T-helper 22 cell (primary cell): Measurements from ENCODE around the gene ASF1B.
A peak's percentile ranks its signal among the peaks of the same experiment; 100 is the strongest.

Source experiments
- DNase-seq: peaks from one replicate; pipeline ENCODE4 v3.0.0-alpha.2; 2020; ENCODE audit warnings: low read depth

Gene ASF1B

DNA sequence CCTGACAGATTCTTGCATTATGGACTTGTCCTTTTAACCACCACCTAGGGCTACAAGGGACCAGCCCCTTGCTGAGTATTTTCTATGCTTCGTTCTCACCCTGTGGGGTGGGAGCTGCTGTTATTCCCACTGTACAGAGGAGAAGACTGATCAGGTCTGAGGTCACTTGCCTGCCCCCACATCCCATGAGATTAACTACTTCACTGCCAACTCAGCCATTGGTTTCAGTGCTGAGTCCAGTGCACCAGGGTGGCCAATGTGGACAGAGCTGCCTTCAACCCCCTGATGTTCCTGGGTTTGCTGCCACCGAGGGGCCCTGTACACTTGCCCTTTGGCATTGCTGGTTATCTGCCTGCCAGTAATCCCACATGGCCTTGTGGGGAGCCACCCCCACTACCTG lies 25.7 kb downstream of the ASF1B start:
- no peak for DNase-seq

DNA sequence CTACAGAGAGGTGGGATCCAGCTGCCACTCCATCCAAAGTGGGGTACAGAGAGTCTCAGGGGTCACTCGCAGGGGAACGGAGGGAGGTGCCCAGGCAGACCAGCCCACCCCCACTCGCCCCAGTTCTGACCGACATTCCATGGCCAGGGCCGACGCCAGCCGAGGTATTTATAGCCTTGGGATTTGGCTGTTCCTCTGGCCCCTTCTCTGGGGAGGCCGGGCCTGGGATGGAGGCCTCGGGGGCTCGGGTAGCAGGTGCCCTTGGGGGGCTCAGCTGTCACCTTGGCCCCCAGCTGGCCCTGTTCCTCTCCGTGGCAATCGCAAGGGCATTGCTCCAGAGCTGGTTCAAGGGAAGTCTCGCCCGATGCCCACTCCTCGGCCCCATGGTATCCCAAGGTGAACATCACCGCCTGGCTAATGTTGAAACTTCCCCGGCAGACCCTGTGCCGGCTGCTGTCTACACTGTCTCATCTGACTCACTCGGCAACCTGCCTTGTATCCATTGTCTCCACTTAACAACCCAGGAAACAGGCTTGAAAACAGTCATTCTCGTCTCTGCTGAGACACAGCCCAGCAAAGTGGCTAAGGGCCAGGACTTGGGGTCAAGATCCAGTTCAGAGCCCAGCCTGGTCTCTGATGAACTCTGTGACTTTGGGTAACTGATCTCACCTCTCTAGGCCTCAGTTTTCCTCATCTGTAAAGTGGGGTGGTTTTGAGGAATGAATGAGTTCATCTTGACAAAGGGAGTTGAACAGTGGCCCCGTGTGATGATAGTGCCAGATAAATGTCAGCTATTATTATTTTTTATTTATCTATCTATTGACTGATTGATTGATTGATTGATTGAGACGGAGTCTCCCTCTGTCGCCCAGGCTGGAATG lies 28.6 kb downstream of the ASF1B start:
- DNase-seq = no peak

DNA sequence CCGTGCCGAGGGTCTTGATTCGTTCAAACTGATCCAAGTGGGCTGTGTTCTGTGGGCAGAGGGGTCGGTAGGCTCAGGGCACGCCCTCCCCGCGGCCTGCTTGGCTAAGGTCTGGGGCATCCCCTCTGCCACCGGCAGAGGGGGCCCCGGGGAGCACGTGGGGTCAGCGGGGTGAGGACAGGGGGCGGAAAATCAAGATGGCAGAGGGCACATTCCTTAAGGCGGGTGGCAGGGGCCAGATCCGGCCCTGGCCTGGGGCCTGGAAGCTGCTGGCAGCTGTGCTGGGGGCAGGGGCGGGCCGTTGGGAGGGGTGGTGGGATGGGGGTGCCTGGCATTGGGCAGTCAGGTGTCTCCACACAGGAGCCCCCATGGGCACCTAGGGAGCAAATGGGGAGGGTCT lies 29.5 kb downstream of the ASF1B start:
- DNase-seq = no peak

GRCh38 chr19:14105680-14106079 lies 30.7 kb downstream of the ASF1B start:
- DNase-seq = no peak

GRCh38 chr19:14103310-14103709 lies 33.1 kb downstream of the ASF1B start:
- no peak for DNase-seq

- DNase-seq = no peak
These were observed 33.6 kb downstream of the ASF1B start for GRCh38 chr19:14102756-14103155.

DNA sequence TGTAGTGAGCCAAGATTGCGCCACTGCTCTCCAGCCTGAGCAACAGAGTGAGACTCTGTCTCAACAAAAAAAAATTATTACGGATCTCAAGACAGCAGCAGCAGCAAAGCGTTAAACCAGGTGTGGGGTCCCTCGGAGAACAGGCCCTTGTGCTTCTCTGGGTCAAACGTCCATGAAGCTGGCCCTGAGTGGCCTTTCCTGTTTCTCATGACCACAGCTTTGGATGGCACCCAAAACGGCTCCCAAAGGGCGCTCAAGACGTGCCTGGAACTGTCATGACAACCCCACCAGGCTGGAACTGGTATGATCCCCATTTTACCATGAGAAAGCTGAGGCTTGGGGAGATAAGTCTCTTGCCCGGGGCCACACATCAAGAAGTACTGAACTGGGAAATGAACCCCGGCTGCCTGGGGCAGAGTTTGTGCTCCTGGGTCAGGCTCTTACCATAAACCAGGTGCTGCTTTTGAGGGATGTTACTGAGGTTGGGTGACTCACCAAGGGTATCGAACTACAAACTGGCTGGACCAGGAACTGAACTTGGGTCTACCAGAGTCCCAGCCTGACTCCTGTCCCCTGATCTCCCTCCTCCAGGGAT lies 34.2 kb downstream of the ASF1B start:
- no peak for DNase-seq

DNA sequence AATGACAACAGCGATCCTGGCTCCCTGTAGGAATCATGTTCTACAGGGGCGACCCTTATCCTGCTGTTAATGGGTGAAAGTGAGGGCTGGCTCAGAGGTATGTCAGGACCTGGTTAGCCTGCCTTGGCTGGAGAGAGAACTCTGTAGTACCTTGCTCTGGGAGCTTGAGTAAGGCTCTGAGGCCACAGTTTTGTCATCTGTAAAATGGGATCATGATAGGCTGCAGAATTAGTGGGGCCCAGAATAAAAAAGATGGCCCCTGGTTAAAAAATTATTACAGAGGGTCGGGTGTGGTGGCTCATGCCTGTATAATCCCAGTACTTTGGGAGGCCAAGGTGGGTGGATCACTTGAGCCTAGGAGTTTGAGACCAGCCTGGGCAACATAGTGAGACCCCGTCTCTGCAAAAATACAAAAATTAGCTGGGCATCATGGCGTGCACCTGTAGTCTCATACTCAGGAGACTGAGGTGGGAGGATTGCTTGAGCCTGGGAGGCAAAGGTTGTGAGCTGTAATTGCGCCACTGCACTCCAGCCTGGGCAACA lies 35.3 kb downstream of the ASF1B start:
- DNase-seq = no peak

DNA sequence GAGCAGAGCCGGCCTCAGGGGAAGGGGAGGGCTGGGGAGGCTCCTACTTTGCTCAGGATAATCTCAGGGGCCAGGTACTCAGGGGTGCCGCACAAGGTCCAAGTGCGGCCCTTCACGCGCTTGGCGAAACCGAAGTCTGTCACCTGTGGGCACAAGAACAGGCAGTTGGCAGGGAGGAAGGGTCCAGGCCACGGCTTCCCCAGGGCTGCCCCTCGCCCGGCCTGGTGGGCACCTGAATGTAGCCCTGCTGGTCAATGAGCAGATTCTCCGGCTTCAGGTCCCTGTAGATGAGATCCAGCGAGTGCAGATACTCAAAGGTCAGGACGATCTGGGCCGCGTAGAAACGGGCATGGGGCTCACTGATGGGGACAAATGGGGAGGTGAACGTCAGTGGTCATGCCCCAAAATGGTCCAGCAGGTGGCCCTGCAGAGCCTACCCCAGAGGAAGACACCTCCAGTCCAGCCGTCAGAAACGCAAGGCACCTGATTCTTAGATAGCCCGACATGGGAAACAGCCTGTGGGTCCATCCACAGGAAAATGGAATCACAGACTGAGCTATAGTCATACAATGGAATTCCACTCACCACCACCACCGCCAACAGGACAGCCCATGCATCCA lies 38.7 kb downstream of the ASF1B start:
- no peak for DNase-seq

DNA sequence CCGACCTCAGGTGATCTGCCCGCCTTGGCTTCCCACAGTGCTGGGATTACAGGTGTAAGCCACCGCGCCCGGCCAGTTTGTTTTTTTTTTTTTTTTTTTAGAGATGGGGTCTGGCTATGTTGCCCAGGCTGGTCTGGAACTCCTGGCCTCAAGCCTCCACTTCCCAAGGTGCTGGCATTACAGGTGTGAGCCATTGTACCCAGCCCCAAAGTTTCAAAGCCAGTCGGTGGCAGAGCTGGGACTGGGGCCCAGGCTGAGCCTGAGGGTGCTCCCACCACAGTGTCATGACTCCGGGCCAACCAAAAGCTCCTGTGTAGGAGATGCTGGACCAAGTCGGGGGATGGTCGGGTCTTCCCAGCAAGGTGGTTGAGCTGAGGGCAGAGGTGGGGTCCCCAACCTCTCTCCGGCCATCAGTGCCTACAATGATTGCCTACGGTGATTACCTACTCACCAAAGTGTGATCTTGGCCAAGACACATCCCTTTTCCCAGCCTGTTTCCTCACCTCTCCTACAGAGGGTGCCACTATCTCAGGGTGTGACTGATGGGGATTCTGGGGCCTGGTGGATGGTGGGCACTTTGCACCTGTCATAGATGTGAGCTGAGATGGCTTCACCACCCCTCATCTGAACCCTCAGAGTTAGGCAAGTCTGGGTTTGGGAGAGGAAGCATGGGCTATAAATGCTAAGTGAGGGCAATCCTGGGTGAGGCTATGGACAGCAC lies 40.0 kb downstream of the ASF1B start:
- no peak for DNase-seq

- no peak for DNase-seq
These were observed 41.5 kb downstream of the ASF1B start for GRCh38 chr19:14094854-14095253.

DNA sequence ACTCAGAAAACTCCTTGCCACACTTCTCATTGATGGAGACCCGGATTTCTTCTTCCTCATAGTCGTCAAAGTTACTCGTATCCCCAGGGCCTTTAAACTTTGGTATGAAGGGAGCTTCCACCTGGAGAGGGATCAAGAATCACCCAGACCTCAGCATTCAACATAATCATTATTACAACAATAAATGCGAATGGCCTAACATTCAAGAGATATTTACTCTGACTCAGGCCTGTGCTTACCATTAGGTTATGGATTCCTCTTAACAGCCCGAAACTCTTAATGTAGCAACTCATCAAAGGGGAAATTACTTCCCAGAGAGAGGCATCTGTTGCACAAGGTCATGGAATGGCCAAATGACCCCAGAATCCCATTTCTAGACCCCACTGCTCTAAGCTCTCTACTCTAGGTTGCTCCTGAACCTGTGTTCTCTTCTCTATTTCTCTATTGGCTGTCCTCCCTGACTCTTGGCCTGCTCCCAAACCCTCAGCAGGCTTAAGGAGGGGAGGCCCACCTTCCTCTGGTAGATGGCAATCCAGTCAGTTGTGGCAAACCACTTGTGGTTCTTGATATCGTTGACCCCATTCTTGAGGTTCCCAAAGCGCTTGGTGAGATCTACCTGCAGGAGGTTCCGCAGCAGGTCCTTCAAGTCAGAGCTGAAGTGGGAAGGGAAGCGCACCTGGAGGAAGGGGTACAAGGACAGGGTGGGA lies 43.1 kb downstream of the ASF1B start:
- DNase-seq = no peak

DNA sequence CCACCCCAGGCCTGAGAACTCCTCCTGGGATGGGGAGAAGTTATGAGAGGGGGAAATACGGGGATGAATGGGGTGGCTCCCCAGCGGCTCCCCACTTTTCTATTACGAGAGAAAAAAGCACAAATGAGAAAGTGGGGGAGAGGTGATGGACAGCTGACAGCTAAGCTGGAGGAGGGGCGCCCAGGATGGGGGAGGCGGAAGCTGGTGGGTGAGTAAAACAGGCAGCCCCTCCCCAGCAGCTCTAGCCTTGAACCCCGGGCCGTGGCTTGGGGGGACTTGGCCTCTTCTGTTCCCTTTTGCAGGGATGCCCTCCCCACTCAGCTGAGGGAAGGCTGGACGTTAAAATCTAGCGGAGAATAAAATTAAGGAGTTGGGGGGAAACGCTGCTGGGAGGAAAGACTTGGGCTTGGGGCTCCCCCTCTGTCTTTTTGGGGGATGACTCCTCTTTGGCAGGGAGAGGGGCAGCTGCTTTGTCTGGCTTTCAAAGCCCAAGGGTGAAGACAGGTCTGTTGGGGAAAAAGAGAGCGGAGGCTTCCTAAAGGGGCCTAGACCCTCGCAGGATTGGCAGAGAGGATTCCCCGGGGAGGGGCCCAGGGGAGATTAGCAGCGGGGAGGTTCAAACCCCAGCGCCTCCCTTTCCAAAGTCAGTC lies 44.5 kb downstream of the ASF1B start:
- DNase-seq = no peak

- DNase-seq = peak; percentile 23
These were observed 45.1 kb downstream of the ASF1B start for GRCh38 chr19:14091081-14091812.

DNA sequence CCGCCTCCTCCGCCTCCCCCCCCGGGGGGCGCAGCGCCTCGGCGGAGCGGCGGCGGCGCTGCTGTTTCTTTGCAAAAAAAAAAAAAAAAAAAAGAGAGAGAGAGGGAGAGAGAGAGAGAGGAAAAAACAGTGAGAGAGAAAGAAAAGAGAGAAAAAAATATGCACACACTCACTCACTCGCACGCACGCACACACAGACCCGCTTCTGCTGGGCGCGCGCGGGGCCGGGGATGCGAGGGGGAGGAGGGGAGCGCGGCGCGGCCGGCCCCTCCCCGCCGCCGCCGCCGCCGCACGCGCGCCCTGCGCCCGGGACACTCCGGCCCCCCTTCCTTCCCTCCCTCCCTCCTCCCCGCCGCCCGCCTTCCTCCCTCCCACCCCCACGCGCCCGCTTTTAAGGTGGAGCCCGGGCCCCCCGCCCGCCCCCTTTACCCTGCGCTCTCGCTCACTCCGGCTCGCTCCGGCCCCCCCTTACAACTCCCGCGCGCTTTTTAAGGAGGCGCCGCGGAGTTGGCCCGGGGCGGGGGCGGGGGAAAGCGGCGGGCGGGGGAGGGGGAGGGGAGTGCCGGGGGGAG lies 45.8 kb downstream of the ASF1B start, which contains the start of gene SAMD1:
SAMD1 (minus strand) TSS at position 243 of the 572 bp plus-strand sequence.
- DNase-seq = peak; percentile 84

- DNase-seq = peak; percentile 23
These were observed 46.5 kb downstream of the ASF1B start for GRCh38 chr19:14089662-14090508.

- DNase-seq = no peak
These were observed 47.1 kb downstream of the ASF1B start for GRCh38 chr19:14089412-14089661.

DNA sequence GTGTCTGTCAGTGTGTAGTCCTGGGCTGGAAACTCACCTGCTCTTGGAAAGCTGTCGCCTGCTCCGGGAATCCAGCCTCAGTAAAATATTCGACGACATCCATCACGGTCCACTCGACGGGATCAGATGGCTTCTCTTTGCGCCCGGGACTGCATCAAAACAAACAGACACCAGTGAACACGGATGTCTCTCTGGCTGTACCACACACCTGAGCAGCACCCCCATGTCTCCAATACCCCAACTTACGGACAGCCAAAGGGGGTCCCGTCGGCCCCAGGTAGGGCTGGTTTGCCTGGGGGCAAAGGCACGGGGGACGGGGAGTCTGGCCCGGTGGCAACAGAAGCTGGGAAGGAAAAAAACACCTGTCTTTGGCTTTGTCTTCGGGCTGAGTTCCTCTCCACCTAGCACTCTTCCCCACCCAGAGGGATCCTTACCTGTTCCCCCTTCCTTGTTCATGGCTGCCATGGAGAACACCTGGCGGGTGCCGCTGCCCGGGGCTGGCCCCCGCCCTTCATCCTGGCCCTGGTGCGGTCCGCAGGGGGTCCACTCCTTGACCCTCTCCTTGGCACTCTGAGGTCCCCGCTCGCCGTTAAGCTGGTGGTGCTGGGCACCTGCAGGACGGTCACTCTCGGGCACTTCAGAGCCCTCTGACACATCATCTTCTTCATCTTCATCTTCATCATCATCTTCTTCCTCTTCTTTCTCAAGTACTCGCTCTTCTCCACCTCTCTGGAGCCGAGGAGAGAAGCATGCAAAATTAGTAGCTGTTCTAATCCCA lies 47.6 kb downstream of the ASF1B start:
- DNase-seq = no peak

- DNase-seq = no peak
These were observed 50.3 kb downstream of the ASF1B start for GRCh38 chr19:14086098-14086497.
